HG02759 (cell line): ENCODE data around the gene SPIRE1.
"Not testable (repeated sequence)": the region's sequence is repeated elsewhere in the genome, so short reads cannot be mapped to it uniquely, and the experiment has no call there.

Experiments
- ATAC-seq: cut with Tn5 transposase; IDR thresholded peaks from one replicate; pipeline ENCODE4 v1.9.1; 2021; ENCODE audit warnings: mild to moderate bottlenecking, moderate library complexity; ENCODE audit not compliant: unreplicated experiment

The SPIRE1 gene

DNA sequence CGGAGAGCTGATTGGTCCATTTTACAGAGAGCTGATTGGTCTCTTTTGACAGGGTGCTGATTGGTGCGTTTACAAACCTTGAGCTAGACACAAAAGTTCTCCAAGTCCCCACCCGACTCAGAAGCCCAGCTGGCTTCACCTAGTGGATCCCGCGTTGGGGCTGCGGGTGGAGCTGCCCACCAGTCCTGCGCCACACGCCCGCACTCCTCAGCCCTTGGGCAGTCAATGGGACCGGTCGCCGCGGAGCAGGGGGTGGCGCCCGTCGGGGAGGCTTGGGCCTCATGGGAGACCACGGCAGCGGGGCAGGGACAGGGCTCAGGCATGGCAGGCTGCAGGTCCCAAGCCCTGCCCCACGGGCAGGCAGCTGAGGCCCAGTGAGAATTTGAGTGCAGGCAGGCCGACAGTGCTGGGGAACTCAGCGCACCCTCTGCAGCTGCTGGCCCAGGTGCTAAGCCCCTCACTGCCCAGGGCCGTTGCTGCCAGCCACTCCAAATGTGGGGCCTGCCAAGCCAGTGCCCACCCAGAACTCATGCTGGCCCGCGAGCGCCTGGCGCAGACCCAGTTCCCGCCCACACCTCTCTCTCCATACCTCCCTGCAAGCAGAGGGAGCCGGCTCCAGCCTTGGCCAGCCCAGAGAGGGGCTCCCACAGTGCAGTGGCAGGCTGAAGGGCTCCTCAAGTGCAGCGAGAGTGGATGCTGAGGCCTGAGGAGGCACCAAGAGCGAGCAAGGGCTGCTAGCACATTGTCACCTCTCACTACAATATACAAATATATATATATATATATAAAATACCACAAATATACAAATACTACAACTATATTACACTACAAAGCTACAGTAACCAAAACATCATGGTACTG, 100.7 kb downstream of the SPIRE1 start:
- no peak for ATAC-seq

DNA sequence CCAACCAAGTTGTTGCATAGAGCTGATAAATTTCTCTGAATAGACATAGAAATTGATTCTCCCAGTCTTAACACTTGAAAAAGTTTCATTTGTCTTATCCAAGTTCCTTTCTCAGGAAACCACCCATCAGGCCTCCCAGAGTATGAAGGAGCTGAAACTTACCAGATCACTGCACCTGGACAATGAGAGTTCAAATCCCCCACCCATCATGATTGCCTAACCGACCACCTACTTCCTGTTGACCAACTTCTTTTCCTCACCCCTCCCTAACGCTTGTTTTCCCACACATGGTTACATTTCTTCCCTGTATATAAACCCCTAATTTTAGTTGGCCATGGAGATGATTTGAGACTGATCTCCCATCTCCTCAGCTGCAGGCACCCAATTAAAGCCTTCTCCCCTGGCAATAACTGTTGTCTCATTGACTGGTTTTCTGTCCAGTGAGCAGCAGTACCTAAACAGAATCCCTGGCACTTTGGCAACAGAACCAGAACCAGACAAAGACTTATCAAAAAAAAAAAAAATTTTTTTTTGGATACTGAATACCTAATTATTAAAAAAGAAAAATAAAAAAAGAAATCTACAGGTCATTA, 103.0 kb downstream of the SPIRE1 start:
- ATAC-seq = no peak

DNA sequence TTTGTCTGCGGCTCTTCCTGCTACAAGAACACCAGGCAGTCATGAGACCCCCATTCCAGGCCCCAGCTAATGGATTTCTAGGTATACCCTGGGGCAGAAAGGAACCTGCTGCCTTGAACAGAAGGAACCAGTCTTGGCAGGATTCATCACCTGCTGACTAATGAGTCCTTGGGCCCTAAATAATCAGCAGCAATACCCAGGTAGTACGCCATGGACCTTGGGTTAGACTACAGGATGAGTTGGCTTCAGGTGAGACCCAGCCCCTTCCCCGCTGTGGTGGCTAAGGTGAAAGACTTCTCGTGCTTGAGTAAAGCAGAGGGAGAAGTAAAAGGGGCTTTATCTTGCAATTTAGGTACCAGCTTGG, 105.0 kb downstream of the SPIRE1 start:
- no peak for ATAC-seq

DNA sequence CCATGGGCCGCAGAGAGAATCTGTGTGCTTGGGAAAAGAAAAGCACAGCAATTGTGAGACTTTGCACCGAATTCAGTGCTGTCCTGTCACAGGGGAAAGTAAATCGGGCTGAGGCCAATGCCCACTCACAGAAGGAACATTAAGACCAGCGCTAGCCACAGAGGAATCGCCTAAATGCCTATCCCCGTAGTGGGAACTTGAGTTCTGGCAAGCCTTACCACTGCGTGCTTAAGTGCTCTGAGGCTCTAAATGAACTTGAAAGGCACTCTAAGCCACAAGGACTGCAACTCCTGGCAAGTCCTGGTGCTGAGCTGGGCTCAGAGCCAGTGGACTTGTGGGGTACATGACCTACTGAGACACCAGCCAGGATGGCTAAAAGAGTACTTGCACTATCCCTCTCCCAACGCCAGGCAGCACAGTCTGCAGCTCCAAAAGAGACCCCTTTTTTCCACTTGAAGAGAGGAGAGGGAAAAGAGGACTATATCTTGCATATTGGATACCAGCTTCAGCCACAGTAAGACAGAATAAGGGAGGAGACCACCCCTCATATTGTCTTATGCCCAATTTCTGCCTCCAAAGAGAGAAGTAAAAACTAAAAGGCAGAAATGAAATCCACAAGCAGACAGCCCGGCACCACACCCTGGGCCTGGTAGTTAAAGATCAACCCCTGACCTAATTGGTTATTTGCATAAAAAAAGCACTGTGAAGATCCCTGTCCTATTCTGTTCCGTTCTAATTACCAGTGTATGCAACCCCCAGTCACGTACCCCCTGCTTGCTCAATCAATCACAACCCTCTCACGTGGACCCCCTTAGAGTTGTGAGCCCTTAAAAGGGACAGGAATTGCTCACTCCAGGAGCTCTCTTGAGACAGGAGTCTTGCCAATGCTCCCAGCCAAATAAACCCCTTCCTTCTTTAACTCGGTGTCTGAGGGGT, 105.7 kb downstream of the SPIRE1 start:
- ATAC-seq = not testable (repeated sequence)

DNA sequence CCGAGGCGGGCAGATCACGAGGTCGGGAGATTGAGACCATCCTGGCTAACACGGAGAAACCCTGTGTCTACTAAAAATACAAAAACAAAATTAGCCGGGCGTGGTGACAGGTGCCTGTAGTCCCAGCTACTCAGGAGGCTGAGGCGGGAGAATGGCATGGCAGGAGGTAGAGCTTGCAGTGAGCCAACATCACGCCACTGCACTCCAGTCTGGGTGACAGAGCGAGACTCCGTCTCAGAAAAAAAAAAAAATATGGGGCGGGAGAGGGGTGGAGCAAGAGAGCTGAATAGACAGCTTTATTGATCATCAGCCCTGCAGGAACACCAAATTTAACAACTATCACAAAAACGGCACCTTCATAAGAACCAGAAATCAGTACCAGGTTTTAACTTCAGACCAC, 106.4 kb downstream of the SPIRE1 start:
- ATAC-seq = not testable (repeated sequence)

DNA sequence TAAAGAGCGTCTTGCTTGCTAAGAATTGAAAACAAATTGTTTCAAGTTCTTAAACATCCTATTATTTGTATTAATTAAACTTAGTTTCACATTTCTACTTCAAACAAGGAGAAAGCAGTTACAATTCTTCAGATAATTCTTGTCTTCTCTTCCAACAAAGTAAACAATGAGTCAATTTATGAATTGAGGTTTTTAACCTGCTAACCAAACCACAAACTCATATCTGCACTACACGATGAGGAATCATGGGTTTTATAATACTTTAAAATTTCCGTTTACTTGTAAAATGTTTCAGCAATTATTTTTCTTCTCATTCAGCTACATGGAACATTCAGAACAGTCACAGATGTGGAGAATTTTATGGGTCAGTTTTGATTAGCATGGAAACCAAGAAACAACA, 114.2 kb downstream of the SPIRE1 start:
- no peak for ATAC-seq

DNA sequence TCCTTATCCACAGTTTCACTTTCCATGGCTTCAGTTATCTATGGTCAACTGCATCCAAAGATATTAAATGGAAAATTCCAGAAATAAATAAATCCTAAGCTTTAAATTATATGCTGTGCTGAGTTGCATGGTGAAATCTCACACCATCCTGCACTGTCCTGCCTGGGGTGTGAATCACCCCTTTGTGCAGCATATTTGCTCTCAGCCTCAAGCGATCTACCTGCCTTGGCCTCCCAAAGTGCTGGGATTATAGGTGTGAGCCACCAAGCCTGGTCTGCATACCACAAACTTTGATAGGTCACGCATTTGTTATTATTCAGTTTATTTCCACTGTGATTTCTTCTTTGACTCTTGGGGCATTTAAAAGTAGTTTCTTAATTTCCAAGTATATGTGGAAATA, 117.2 kb downstream of the SPIRE1 start:
- ATAC-seq = no peak

DNA sequence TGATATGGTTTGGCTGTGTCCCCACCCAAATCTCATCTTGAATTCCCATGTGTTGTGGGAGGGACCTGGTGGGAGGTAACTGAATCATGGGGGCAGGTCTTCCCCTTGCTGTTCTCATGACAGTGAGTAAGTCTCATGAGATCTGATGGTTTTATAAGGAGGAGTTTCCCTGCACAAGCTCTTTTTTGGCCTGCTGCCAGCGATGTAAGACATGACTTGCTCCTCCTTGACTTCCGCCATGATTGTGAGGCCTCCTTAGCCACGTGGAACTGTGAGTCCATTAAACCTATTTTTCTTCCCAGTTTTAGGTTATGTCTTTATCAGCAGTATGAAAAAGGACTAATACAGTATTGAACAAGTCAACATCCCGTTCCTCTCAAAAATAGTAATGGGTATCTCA, 118.7 kb downstream of the SPIRE1 start:
- ATAC-seq = not testable (repeated sequence)

DNA sequence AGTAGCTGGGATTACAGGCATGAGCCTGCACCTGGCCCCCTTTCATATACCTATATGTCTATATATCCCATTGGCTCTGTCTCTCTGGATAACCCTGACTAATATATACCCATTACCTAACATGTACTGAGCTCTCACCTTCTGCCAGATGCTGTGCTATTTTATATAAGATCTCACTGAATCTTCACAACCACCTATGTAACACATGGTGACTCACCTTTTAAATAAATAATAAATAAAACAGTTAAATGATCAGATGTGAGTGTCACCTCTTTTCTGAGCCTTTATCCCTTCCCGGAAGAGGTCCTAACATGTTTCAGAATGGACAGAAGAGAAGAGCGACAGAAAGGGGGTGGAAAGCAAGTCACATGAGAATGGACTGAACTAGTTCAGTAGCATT, 123.1 kb downstream of the SPIRE1 start:
- no peak for ATAC-seq

DNA sequence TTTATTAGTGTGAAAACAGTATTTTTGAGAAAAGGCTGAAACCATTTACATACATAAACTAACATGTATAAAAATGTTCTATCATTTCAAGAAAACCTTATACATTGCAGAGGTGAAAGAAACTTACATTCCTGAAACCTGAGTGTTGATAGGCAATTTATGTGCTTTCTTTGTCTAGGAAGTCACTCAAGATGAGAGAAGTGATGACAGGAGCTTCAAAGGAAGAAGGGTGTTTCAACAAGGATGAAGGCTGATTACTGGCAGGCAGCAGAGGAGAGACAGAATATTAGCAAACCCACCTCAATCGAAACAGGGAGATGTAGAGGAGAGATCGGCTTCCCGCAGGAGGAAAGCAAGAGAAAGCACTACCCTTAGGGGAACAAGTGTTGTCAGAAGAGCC, 125.2 kb downstream of the SPIRE1 start:
- ATAC-seq = no peak

DNA sequence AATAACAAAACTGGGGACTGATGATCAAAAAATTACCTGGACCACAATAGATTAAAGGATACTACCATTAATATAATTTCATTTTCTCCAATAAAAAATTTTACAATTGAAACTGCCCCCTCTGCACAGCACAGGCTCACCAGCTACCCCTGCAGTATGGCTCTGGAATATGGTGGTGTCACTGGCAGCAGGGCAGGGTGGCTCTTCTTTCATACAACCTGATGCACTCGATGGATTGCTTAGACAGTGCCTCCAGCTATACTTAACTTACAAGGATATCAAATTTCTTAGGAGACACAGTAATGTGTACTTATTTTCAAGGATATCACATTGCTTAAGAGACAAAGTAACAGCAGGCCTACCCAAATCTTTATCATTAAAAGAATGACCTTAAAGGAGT, 126.2 kb downstream of the SPIRE1 start:
- no peak for ATAC-seq

DNA sequence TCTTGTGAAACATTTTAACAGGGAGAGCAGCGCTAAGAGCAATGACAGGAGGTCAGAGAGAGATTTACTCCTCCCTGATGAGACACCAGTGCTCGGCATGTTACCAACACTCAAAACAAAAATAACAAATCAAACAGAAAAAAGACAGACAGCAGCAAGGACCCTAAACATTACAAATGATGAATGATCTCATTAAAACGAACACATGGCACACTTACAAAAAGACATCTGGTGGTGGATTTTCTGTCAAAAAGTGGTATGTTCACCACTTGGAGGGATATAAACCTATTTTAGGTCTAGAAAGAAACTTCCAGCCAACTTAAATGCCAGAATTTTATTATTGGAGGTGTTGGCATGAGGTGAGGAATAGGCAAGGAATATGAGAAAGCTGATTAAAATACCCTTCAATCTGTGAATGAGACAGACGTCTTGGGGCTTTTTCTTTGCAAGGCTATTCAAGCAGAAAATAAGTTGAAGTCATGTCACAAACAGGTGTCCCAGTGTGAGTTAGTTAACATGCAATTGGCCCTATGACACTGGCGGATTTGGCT, 137.4 kb downstream of the SPIRE1 start:
- ATAC-seq = no peak

DNA sequence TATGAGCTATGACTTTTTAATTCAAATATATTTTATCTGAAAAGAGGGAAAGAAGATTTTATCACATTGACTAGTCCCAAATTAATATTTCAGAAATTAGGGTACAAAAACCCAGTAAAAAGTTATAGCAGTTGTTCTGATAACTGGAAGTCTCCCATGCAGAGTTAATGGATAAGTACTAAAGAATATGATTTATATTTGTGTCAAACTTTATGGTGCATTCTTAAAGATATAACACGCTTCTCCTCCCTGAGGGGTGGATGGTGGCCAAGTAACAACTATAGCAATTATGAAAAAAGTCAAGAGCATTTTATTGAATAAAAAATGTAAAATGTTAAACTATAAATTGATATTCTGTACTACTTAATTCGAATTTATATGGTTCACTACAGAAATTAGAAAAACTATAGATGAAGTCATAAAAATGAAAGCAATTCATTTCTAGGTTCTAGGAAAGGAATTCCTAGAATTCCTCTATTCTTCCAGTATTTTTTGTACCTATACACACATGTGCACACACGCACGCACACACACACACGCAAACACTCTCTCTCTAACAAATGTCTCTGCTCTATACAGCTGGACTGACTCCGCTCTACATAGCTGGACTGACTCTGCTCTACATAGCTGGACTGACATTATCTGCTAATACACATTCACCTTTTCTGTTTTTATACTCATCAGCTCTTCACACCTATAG, 138.9 kb downstream of the SPIRE1 start:
- ATAC-seq = no peak

DNA sequence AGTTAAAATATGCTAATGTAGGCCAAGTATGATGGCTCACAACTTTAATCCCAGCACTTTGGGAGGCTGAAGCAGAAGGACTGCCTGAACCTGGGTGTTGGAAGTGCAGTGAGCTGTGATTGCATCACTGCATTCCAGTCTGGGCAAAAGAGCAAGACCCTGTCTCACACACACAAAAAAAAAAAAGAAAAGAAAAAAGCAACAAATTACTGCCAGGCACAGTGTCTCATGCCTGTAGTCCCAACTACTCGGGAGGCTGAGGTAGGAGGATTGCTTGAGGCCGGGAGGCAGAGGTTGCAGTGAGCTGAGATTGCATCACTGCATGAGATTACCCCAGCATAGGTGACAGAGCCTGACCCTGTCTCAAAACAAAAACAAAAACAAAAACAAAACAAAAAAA, 139.6 kb downstream of the SPIRE1 start:
- no peak for ATAC-seq

DNA sequence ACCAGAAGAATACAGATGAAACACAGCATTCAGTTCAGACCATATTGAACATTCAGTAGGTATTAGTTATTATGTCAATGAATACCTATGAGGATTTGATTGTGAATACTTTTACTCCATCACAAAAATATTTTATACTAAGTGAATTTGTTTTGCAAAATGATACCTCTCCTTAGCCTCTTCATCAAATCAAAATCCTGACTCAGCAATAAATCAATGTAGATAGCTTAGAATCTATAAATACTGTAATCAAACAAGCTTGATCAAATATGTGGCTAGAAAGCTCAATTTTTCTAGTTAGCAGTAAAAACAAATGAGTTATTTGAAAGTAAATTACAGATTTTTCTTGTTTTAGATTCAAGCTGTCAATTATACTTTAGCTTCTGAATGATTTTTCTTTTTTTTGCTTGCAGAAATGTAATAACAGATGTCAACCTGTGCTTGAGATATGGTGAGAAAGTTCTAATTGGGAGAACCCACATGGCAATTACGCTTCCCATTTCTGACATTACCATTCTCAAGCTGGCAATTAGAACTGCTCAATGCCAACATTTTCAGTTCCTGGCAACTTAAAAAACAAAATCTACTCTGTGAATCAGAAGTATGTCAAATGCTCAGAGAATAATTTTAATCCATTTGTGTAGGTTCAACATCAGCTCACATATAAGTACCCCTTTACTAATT, 140.6 kb downstream of the SPIRE1 start:
- no peak for ATAC-seq

DNA sequence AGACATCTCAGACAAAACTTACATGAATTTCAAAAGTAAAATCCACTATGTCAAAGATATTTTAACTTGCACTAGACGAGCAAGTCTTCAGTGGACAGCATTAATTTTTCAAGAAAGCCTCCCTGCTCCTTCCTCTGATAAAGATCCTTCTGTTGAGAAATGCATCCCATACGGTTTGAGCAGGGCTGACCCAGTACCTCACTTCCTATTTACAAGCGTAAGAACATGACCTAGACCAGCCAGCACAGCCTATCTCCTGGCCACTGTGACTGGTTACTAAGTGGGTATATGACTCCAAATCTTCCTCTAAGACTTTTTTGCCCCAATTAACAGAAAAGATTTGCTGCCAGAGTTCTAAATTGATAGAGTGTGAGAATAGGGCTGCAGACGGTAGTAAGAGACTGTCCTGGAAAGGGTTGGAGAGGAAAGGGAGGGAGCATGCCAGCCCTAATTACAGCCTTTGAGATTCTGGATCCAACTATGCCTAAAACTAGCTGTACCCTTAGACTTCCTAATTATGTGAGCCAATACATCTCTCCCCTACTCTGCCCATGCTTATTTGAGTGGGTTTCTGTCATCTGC, 141.8 kb downstream of the SPIRE1 start:
- no peak for ATAC-seq

DNA sequence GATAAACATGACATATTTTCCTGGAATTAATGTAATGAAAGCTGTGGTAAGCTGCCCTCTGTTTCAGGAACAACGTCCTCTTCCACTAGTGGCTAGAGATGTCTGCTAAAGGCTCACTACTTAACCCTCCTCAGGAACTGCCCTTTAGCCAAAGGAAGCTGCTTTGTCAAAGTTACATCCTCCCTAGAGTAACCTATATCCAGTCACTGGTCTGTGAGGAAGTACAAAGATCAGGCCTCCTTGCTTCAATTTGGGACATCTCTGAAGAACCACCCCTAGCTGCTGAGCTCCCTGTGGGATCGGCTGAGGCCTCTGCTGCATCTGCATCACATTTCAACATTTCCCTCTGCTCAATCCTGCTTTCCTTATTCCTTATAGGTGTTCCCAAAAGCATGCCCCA, 142.4 kb downstream of the SPIRE1 start:
- ATAC-seq = no peak

DNA sequence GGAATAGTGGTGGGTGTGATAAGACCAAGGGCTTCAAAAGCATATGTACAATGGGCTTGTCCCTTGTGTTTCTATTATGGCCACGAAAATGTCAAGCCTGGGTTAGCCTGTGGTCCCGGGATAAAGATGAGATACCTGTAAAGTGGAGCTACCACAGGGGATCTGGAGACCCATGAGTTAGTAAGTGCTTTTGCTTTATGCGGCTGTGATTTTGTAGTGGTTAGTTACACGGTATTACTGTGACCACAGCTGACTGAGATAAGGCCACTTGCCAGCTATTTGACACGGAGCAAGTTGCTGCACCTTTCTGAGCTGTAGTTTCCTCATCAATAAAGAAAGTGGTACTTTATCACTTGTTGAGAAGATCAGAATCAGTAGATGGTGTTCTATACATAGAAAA, 150.9 kb downstream of the SPIRE1 start:
- no peak for ATAC-seq

DNA sequence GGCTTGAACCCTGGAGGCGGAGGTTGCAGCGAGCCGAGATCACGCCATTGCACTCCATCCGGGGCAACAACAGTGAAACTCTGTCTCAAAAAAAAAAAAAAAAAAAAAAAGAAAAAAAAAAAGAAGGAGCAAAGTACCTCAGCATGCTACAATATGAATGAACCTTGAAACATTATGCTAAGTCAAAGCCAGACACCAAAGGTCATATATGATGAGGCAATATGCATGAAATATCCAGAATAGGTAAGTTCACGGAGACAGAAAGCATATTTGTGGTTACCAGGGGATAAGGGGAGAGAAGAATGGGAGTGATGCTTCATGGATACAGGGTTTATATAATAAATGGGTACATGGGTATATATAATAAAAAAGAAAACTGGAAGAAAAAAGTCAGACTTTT, 156.9 kb downstream of the SPIRE1 start:
- ATAC-seq = no peak

DNA sequence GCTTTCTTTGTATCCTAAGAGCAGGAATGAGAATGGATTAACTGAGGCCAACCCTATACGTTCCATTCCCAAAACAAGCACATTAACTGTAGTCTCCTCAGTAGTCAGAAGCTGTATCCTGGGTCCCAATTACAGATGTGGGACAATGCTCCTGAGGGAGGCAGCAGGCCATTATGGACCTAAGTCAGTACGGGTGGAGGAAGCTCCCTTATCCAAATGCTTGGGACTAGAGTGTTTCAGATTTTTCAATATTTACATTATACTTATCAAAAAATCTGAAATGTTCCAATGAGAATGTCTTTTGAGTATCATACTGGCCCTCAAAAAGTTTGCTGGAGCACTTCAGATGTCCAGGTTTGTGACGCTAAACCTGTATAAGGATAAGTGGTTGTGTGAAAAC, 160.1 kb downstream of the SPIRE1 start:
- no peak for ATAC-seq
